Heart left ventricle (tissue), 16 donors: Measurements from ENCODE around the gene STPG1. TPM values are rescaled to one million over a fixed set of nuclear protein-coding genes. Genes with fewer than 3 reads are reported as not detected.

Experiments
- ATAC-seq, 4 donors: fragments of 200-7000 bp; cut with Tn5 transposase; one replicate each; pipeline ENCODE4 v1.9.1; 2020 to 2022; ENCODE audit warnings: moderate library complexity in 4 of 4, mild to moderate bottlenecking in 3 of 4, moderate number of reproducible peaks in 1 of 4
- DNase-seq, 5 donors: peaks; one replicate each; pipeline ENCODE4 v3.0.0-alpha.2; 2020
- H3K27ac ChIP-seq, 12 donors: fragments of 200-600 bp; sonication (generic) in 4 of 12; one replicate each; pipeline versions ENCODE4 v1.5.0 to v1.8.0; 2016 to 2022; ENCODE audit warnings: mild to moderate bottlenecking in 2 of 12
- H3K27me3 ChIP-seq, 9 donors: fragments of 200-600 bp; sonication (generic) in 2 of 9; one replicate each; pipeline versions ENCODE4 v1.5.1 to v1.8.0; 2016 to 2022; ENCODE audit warnings: mild to moderate bottlenecking in 3 of 9
- H3K36me3 ChIP-seq, 9 donors: fragments of 200-600 bp; sonication (generic) in 2 of 9; one replicate each; pipeline versions ENCODE4 v1.5.0 to v1.8.0; 2018 to 2022; ENCODE audit warnings: mild to moderate bottlenecking in 2 of 9
- H3K4me1 ChIP-seq, 12 donors: fragments of 200-600 bp; sonication (generic) in 4 of 12; one replicate each; pipeline versions ENCODE4 v1.5.0 to v1.8.0; 2016 to 2022; ENCODE audit warnings: mild to moderate bottlenecking in 3 of 12
- H3K4me3 ChIP-seq, 12 donors: fragments of 200-600 bp; sonication (generic) in 4 of 12; one replicate each; pipeline versions ENCODE4 v1.5.0 to v1.8.0; 2017 to 2022; ENCODE audit warnings: mild to moderate bottlenecking in 9 of 12, moderate library complexity in 4 of 12
- H3K9me3 ChIP-seq, 12 donors: fragments of 200-600 bp; sonication (generic) in 4 of 12; one replicate each; pipeline versions ENCODE4 v1.5.0 to v1.8.0; 2016 to 2022; ENCODE audit warnings: mild to moderate bottlenecking in 1 of 12
- CTCF ChIP-seq, 12 donors: fragments of 200-600 bp; sonication (generic) in 4 of 12; IDR thresholded peaks; one replicate each; pipeline versions ENCODE4 v1.5.0 to v1.8.0; 2018 to 2022; ENCODE audit warnings: antibody characterized with exemption in 12 of 12, mild to moderate bottlenecking in 5 of 12
- POLR2A ChIP-seq, 2 donors: fragments of 450-650 bp; IDR thresholded peaks; one replicate each; pipeline ENCODE4 v1.6.1; 2017; ENCODE audit warnings: antibody characterized with exemption in 2 of 2, mild to moderate bottlenecking in 2 of 2, moderate library complexity in 2 of 2
- WGBS, 4 donors: extraction: QIAGEN DNeasy Blood & Tissue Kit in 2 of 4; methylation state at CpG; one replicate each; pipeline versions ENCODE4 v1.1.5 to v1.1.7; 2013 to 2018; 5-methylcytosine and 5-hydroxymethylcytosine counted together
- intact Hi-C, 10 donors: fragments of 100-400 bp; cut with DNase I; formaldehyde crosslinking; loops; one replicate each; pipeline versions ENCODE4 v1.11.1 to v1.14.2; 2022
- polyA plus RNA-seq, 2 donors: library from polyadenylated mRNA; stranded (reverse); fragments of 200-250 nt; gene quantifications; one replicate each; pipeline ENCODE4 v1.2.3, GENCODE V29; 2013
- total RNA-seq, 9 donors: library from RNA; depleted of rRNA in 2 of 9; stranded (reverse); fragments of >200 nt in 2 of 9; fragmentation: NEBNext Ultra II Directional in 3 of 9; extraction: Animal tissue kit (Norgen Biotek cat#: 25700) in 3 of 9; gene quantifications; one replicate each; pipeline versions ENCODE4 v1.1.0 to v1.2.4, GENCODE V29; 2016 to 2023
- donor health status: ischemic (EF 13 %, LVEDD 7.1; RV severe dilation, severe dysfunction).
- donor health status: healthy with polysubstance abuse.
- donor health status: DM: no; HTN: yes; CAD: no.
- donor health status: DM: no; HTN: no; CAD: no.
- donor health status: ischemic (EF 25% LVEDD 6.9; RV normal size, moderate dysfunction).
- donor health status: ischemic (EF 25% LVEDD 5.7; RV mildly dilated, moderate dysfunction).
- donor health status: healthy.
- donor health status: DM: yes; HTN: yes; CAD: no.
- donor health status: ischemic (EF 35%, LVEDD 5.7; RV mildly dilated, moderate dysfunction).
- donor health status: nonischemic (EF 11% LVEDD 7.7; RV severe dilation, severe dysfunction).
- donor health status: DM: yes; HTN: yes; CAD: no.
- donor health status: PGD.
- donor health status: ischemic (EF 29% LVEDD 5.4; RV normal size, mild dysfunction).
- donor health status: nonischemic (EF 23%, LVEDD 6.1; RV moderate dilation, normal function).

Gene STPG1
- total and polyA plus RNA-seq, 11 donors = 3.8 to 6.9 (median 4.8) TPM

- H3K4me1 ChIP-seq = no peaks in the 10 kb centered on the region
- peaks cover 0 to 76% (median 59%) of the 10 kb centered on the region in 9 donors for H3K36me3 ChIP-seq
- intact Hi-C loops = no loop called here
- H3K27me3 ChIP-seq = no peaks in the 10 kb centered on the region
- H3K27ac ChIP-seq = no peak overlapping the region
- no peak for TF ChIP-seq CTCF (IDR thresholded peaks at IDR 0.05)
- TF ChIP-seq POLR2A (IDR thresholded peaks at IDR 0.05) = no peak
- ATAC-seq = no peak
- WGBS, 4 donors = 96 to 98% (median 97%) methylated on average over 5 of the region's 5 CpGs
- DNase-seq = no peak
- H3K4me3 ChIP-seq = no peak overlapping the region
- H3K9me3 ChIP-seq = no peaks in the 10 kb centered on the region
These were observed 41.7 kb upstream of the STPG1 start for GRCh38 chr1:24455272-24455671.

- intact Hi-C loops = no loop called here
- no peak overlapping the region for H3K4me3 ChIP-seq
- H3K36me3 ChIP-seq = peaks cover 0 to 78% (median 56%) of the 10 kb centered on the region in 9 donors
- DNase-seq (no peak), ATAC-seq (no peak)
- H3K9me3 ChIP-seq = no peaks in the 10 kb centered on the region
- no peak overlapping the region for H3K27ac ChIP-seq
- TF ChIP-seq POLR2A (IDR thresholded peaks at IDR 0.05) (no peak), CTCF (IDR thresholded peaks at IDR 0.05) (no peak)
- no peaks in the 10 kb centered on the region for H3K4me1 ChIP-seq
- H3K27me3 ChIP-seq = no peaks in the 10 kb centered on the region
- WGBS, 4 donors = 76 to 83% (median 81%) methylated on average over 5 of the region's 5 CpGs
These were observed 41.1 kb upstream of the STPG1 start for GRCh38 chr1:24454673-24455072.

GRCh38 chr1:24452922-24453485 is 39.4 kb upstream of the STPG1 start:
- intact Hi-C loops = no loop called here
- H3K27ac ChIP-seq = no peak overlapping the region
- WGBS, 4 donors = 86 to 91% (median 89%) methylated on average over 7 to 8 of the region's 8 CpGs
- peaks cover 0 to 77% (median 53%) of the 10 kb centered on the region in 9 donors for H3K36me3 ChIP-seq
- no peak for ATAC-seq
- H3K9me3 ChIP-seq = no peaks in the 10 kb centered on the region
- no peaks in the 10 kb centered on the region for H3K4me1 ChIP-seq
- H3K27me3 ChIP-seq = no peaks in the 10 kb centered on the region
- no peak for TF ChIP-seq CTCF (IDR thresholded peaks at IDR 0.05)
- TF ChIP-seq POLR2A (IDR thresholded peaks at IDR 0.05) = no peak
- no peak for DNase-seq
- no peak overlapping the region for H3K4me3 ChIP-seq

- 83 to 88% (median 85%) methylated on average over 3 of the region's 3 CpGs for WGBS, 4 donors
- Histone ChIP-seq H3K4me1 (no peaks in the 10 kb centered on the region), H3K4me3 (no peak overlapping the region), H3K27me3 (no peaks in the 10 kb centered on the region), H3K9me3 (no peaks in the 10 kb centered on the region), H3K27ac (no peak overlapping the region), H3K36me3 (peaks cover 0 to 65% (median 44%) of the 10 kb centered on the region in 9 donors)
- intact Hi-C loops = no loop called here
- TF ChIP-seq CTCF (IDR thresholded peaks at IDR 0.05) = no peak
- ATAC-seq (no peak), DNase-seq (no peak)
These were observed 38.2 kb upstream of the STPG1 start for GRCh38 chr1:24451746-24452145.
